Calu3 (cell line): ENCODE data around the gene GPR171. TPM values are rescaled to one million over a fixed set of nuclear protein-coding genes. Genes with fewer than 3 reads are reported as not detected.

Experiments
- BruUV-seq: library from RNA; stranded (reverse); fragments of 400-500 nt; replicated peaks from 2 replicates; lab custom pipeline; 2021; lab: Mats Ljungman, UMichigan
- CTCF ChIA-PET: fragments of 300-600 bp; sonication (Branson Sonifier 250); formaldehyde crosslinking; loops from one replicate; lab custom pipeline; 2022; ENCODE audit warnings: antibody characterized with exemption; lab: Charles Lee
- DNase-seq: peaks from one replicate; pipeline ENCODE4 v3.0.0; 2022
- H3K27ac Mint-ChIP-seq: one replicate; pipeline ENCODE4 v1.8.0; 2022; ENCODE audit warnings: mixed read lengths; ENCODE audit not compliant: unreplicated experiment
- H3K27me3 Mint-ChIP-seq: one replicate; pipeline ENCODE4 v1.8.0; 2022; ENCODE audit warnings: mixed read lengths; ENCODE audit not compliant: unreplicated experiment
- H3K36me3 Mint-ChIP-seq: one replicate; pipeline ENCODE4 v1.8.0; 2022; ENCODE audit warnings: mild to moderate bottlenecking, moderate library complexity, mixed read lengths; ENCODE audit not compliant: insufficient read depth, unreplicated experiment
- H3K4me1 Mint-ChIP-seq: one replicate; pipeline ENCODE4 v1.8.0; 2022; ENCODE audit warnings: mild to moderate bottlenecking, low read depth, mixed read lengths; ENCODE audit not compliant: unreplicated experiment
- H3K4me3 Mint-ChIP-seq: one replicate; pipeline ENCODE4 v1.8.0; 2022; ENCODE audit warnings: mild to moderate bottlenecking, low read depth, moderate library complexity, mixed read lengths; ENCODE audit not compliant: unreplicated experiment
- H3K9me3 Mint-ChIP-seq: one replicate; pipeline ENCODE4 v1.8.0; 2022; ENCODE audit warnings: low read depth, mixed read lengths; ENCODE audit not compliant: unreplicated experiment
- CTCF ChIP-seq: fragments of 200-600 bp; IDR thresholded peaks from one replicate; pipeline ENCODE4 v1.8.0; 2022; ENCODE audit warnings: antibody characterized with exemption; ENCODE audit not compliant: unreplicated experiment
- intact Hi-C: fragments of 100-400 bp; cut with micrococcal nuclease; formaldehyde crosslinking; loops from one replicate; pipeline ENCODE4 v1.10.0; 2022; ENCODE audit not compliant: unreplicated experiment
- total RNA-seq: library from RNA; stranded (reverse); gene quantifications from 2 replicates; pipeline ENCODE4 v1.2.3, GENCODE V29; 2022

Gene GPR171
- total RNA-seq, 1 experiment from 2014 or later = not detected

DNA sequence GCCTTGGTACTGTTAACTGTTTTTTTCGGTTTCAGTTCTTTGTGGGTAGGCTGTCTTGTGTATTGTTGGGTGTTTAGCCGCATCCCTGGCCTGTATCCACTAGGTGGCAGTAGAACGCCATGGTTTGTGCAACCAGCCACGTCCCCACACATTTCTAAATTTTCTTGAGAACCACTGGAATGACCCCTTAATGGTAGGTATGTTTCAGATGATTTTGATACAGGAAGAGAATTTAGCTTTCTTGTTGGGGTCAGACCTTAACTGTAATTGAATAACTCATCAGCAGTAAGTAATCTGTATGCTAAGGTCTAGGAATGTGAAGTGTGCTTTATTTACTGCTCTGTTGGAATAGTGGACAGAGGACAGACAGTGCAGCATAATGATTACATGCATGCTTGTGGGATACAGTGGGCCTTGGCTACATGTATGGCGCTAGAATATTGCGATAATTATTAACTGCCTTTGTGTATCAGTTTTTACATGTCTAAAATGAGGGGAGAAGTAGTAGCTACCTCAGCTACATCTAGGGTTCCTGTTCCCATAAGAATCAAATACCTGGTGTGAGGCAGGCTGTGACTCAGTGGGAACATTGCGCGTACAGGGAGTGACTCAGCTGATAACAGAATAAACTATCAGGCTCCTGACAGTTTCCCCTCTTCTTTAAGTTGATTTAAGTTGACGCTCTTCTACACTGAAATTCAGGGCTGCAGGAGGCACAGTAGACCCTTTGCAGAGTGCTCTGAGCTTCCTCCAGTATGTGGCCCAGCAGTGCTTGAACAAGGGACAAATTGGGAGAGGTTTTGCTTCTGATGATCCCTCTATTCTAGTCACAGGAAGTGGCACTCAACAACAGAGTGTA, 25.0 kb upstream of the GPR171 start:
- BruUV-seq = no TSS peak
- no peaks in the 10 kb centered on the region for H3K36me3 Mint-ChIP-seq
- peak; percentile 94 for TF ChIP-seq CTCF
- no peaks in the 10 kb centered on the region for H3K9me3 Mint-ChIP-seq
- H3K4me1 Mint-ChIP-seq = peaks cover 23% of the 10 kb centered on the region
- intact Hi-C loops = loop anchor here (1.0 to 10.0 kb wide), 7 partner anchors 55 to 1247 kb away; no protein-coding TSS in a partner anchor
- peak; percentile 85 for DNase-seq
- no peaks in the 10 kb centered on the region for H3K27me3 Mint-ChIP-seq
- CTCF ChIA-PET = interaction anchor here (0.8 to 1.9 kb wide), 9 partner anchors 9 to 60 kb away, joined by 3 to 7 read pairs (median 3); no protein-coding TSS in a partner anchor
- H3K4me3 Mint-ChIP-seq = peak overlapping the region; percentile 31
- peak overlapping the region; percentile 7 for H3K27ac Mint-ChIP-seq

DNA sequence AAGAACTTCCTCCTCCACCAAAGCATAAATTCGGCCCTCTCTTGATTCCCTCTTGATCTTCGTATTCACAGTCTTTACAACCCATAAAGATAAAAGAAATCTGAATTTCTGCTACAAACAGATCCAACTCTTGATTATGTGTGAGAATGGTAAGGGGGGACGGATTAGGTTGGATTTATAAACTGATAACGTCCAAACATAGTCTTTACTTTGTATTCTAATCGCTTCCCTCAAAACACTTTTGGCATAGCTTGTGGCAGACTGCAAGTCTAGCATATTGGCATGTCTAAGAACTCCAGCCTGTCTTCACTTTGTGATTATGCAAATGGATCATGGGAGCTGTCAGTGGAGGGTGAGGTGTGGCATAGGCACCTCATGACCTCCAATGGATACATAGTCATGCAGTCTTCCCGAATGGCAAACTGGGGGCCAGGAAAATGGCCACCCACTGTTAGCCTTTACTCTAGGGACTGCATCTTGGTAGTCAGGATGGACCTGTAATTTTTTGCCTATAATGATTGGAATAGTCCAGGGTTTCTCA, 24.3 kb upstream of the GPR171 start:
- intact Hi-C loops = loop anchor here (1.0 to 10.0 kb wide), 7 partner anchors 56 to 1247 kb away; no protein-coding TSS in a partner anchor
- CTCF ChIA-PET = interaction anchor here (1.9 kb wide), 1 partner anchor 59 kb away, joined by 7 read pairs; no protein-coding TSS in a partner anchor
- no TSS peak for BruUV-seq
- Mint-ChIP-seq H3K4me1 (peaks cover 23% of the 10 kb centered on the region), H3K9me3 (peaks cover 2% of the 10 kb centered on the region), H3K4me3 (peak overlapping the region; percentile 31), H3K36me3 (no peaks in the 10 kb centered on the region), H3K27me3 (no peaks in the 10 kb centered on the region), H3K27ac (peak overlapping the region; percentile 7)
- no peak for DNase-seq
- TF ChIP-seq CTCF = no peak

DNA sequence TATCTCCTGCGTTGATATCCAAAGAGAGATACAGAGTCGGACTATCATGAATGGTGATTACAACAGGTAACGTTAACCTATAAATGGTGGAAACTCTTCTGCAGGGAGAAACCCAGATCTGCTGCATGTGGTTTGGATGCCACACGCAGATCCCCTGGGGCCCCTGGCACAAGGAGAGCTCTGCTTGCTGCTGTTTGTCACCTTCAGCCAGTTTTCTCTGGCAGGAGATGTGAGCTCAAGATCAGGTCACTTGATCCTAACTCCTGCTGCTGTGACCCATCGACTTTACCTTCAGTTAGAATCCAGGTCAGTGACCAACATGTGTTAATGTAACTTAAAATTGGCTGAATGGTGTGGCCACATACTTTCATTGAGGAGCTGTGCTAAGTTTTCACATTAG, 23.8 kb upstream of the GPR171 start:
- Mint-ChIP-seq H3K27ac (no peak overlapping the region), H3K4me3 (no peak overlapping the region), H3K4me1 (peaks cover 23% of the 10 kb centered on the region), H3K36me3 (no peaks in the 10 kb centered on the region), H3K9me3 (peaks cover 6% of the 10 kb centered on the region), H3K27me3 (no peaks in the 10 kb centered on the region)
- intact Hi-C loops = loop anchor here (1.0 to 10.0 kb wide), 7 partner anchors 56 to 1248 kb away; no protein-coding TSS in a partner anchor
- DNase-seq = no peak
- BruUV-seq = no TSS peak
- CTCF ChIA-PET = interaction anchor here (1.9 kb wide), 1 partner anchor 59 kb away, joined by 7 read pairs; no protein-coding TSS in a partner anchor
- TF ChIP-seq CTCF = no peak

GRCh38 chr3:151226088-151226563, 23.1 kb upstream of the GPR171 start:
- BruUV-seq = no TSS peak
- Mint-ChIP-seq H3K27me3 (no peaks in the 10 kb centered on the region), H3K4me3 (no peak overlapping the region), H3K4me1 (peaks cover 23% of the 10 kb centered on the region), H3K27ac (no peak overlapping the region), H3K9me3 (peaks cover 6% of the 10 kb centered on the region), H3K36me3 (no peaks in the 10 kb centered on the region)
- CTCF ChIA-PET = interaction anchor here (0.7 kb wide), 1 partner anchor 141 kb away, joined by 4 read pairs; no protein-coding TSS in a partner anchor
- intact Hi-C loops = loop anchor here (5.0 to 10.0 kb wide), 5 partner anchors 141 to 1249 kb away; no protein-coding TSS in a partner anchor
- TF ChIP-seq CTCF = no peak
- DNase-seq = no peak
